PFSK-1 (cell line): ENCODE results near the gene TPK1.

Source experiments
- FOXP2 ChIP-seq: optimal IDR thresholded peaks from 2 replicates; pipeline ENCODE3; 2011; ENCODE audit warnings: borderline replicate concordance, control low read depth, inconsistent platforms; ENCODE audit not compliant: insufficient read depth; ENCODE audit errors: extremely low read length, extremely low read depth
- POLR2AphosphoS5 ChIP-seq: IDR thresholded peaks from 2 replicates; pipeline ENCODE4 v1.6.1; 2012; ENCODE audit warnings: low read depth, mild to moderate bottlenecking, control low read depth, low read length, moderate library complexity
- REST ChIP-seq, 2 experiments: IDR thresholded peaks; 2 replicates each; pipeline versions ENCODE4 v1.6.1 to v1.8.0; 2011 to 2012; ENCODE audit warnings: low read depth in 2 of 2, low read length in 2 of 2, control low read depth in 1 of 2, inconsistent platforms in 1 of 2, mild to moderate bottlenecking in 1 of 2, moderate library complexity in 1 of 2; ENCODE audit not compliant: insufficient read depth in 1 of 2
- SIN3A ChIP-seq: IDR thresholded peaks from 2 replicates; pipeline ENCODE4 v1.6.1; 2012; ENCODE audit warnings: mild to moderate bottlenecking, low read length, moderate library complexity, borderline replicate concordance; ENCODE audit not compliant: insufficient read depth
- TAF1 ChIP-seq: IDR thresholded peaks from 2 replicates; pipeline ENCODE4 v1.6.1; 2012; ENCODE audit warnings: low read length, control low read depth, borderline replicate concordance; ENCODE audit not compliant: insufficient read depth

GRCh38 chr7:144487901-144488300, 348.0 kb downstream of the TPK1 start:
- TF ChIP-seq TAF1 (no peak), REST (IDR thresholded peaks at IDR 0.05; ENCODE audit: insufficient read depth in 1 of 2, low read depth in 2 of 2, low read length in 2 of 2) (no peak), POLR2AphosphoS5 (no peak), SIN3A (no peak), FOXP2 (no peak)
